Mononuclear cell (primary cell): ENCODE measurements around the gene AATK. TPM values are rescaled to one million over a fixed set of nuclear protein-coding genes. Genes with fewer than 3 reads are reported as not detected.

Experiments
- H3K27me3 ChIP-seq: 2 replicates; pipeline ENCODE4 v1.6.0; 2011; ENCODE audit warnings: low read length, control low read depth; ENCODE audit not compliant: insufficient read depth
- H3K4me1 ChIP-seq: 2 replicates; pipeline ENCODE4 v1.5.1; 2011; ENCODE audit warnings: mild to moderate bottlenecking, low read length, control low read depth; ENCODE audit not compliant: insufficient read depth
- H3K4me3 ChIP-seq: 2 replicates; pipeline ENCODE4 v1.5.1; 2011; ENCODE audit warnings: mild to moderate bottlenecking, low read length, moderate library complexity
- H3K9me3 ChIP-seq: 2 replicates; pipeline ENCODE4 v1.5.1; 2011; ENCODE audit warnings: low read depth, mild to moderate bottlenecking, control low read depth, low read length
- total RNA-seq: library from RNA; depleted of rRNA; stranded (reverse); fragments of >200 nt; gene quantifications from one replicate; pipeline ENCODE4 v1.2.3, GENCODE V29; 2012

Gene AATK
- total RNA-seq, 1 donor: 2.0 TPM

DNA sequence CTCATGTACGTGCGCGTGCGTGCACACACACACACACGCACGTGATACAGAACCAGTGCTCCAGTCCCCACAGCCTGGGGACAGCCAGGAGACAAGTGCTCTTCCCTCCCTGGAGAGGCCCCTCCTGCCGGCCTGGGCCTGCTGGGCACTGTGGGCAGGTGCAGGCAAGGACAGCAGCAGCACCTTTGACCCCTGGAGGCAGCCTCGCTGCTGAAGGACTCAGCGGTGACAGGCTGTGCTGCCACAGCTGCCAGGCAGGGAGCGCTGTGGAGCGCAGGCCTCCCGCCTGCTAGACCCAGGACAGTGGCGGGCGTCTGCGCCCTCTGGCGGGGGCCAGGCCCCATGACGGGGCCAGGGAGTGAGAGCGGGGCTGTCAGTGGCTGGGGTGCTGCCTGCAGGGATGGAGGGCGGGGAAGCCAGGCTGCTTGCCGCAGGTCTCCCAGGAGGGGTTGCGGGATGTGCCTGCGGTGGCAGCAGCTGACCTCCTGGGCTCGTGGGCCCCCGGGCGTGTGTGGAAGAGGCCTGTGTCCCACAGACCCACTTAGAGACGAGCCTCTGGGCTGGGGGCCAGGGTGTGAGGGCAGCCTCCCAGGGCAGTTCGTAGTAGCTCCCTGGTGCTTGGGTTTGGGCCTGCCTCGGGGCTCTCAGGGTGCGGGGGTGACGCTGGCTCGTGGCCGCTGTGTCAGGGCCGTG is 64.3 kb downstream of the AATK start:
- Histone ChIP-seq H3K4me3 (no peak overlapping the region), H3K9me3 (no peaks in the 10 kb centered on the region), H3K4me1 (peaks cover 14% of the 10 kb centered on the region), H3K27me3 (no peaks in the 10 kb centered on the region)

GRCh38 chr17:81100668-81101067 is 65.4 kb downstream of the AATK start:
- no peaks in the 10 kb centered on the region for H3K27me3 ChIP-seq
- no peak overlapping the region for H3K4me3 ChIP-seq
- H3K4me1 ChIP-seq: peaks cover 23% of the 10 kb centered on the region
- H3K9me3 ChIP-seq: no peaks in the 10 kb centered on the region

- Histone ChIP-seq H3K9me3 (no peaks in the 10 kb centered on the region), H3K27me3 (no peaks in the 10 kb centered on the region), H3K4me1 (peaks cover 31% of the 10 kb centered on the region), H3K4me3 (no peak overlapping the region)
Measured at GRCh38 chr17:81099888-81100287, 66.1 kb downstream of the AATK start.

- Histone ChIP-seq H3K9me3 (no peaks in the 10 kb centered on the region), H3K4me1 (peaks cover 35% of the 10 kb centered on the region), H3K4me3 (no peak overlapping the region), H3K27me3 (no peaks in the 10 kb centered on the region)
Measured at GRCh38 chr17:81097943-81098308, 68.1 kb downstream of the AATK start.

- no peak overlapping the region for H3K4me3 ChIP-seq
- H3K4me1 ChIP-seq: peaks cover 35% of the 10 kb centered on the region
- H3K9me3 ChIP-seq: no peaks in the 10 kb centered on the region
- no peaks in the 10 kb centered on the region for H3K27me3 ChIP-seq
Measured at GRCh38 chr17:81097134-81097942, 68.7 kb downstream of the AATK start.

- peaks cover 32% of the 10 kb centered on the region for H3K4me1 ChIP-seq
- no peak overlapping the region for H3K4me3 ChIP-seq
- H3K27me3 ChIP-seq: no peaks in the 10 kb centered on the region
- no peaks in the 10 kb centered on the region for H3K9me3 ChIP-seq
Measured at GRCh38 chr17:81096741-81097133, 69.3 kb downstream of the AATK start.

DNA sequence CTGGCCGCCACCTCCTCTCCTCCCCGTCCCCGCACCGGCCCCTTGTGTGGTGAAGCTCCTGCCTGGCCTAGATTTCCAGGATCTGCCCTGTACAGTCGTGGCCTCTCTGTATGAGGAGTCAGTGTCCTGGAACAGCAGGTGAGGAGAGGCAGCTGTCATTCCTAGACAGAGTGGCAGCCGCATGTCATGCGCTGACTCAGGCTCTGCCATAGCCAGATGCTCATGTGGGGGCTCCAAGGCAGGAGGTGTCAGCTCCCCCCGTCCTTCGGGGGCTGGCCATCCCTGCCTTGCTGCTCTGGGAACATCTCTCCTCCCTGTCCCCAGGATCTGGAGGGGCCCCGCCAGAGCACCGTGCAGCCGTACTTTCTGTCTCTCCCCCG is 70.6 kb downstream of the AATK start:
- no peak overlapping the region for H3K4me3 ChIP-seq
- H3K27me3 ChIP-seq: no peaks in the 10 kb centered on the region
- H3K4me1 ChIP-seq: peaks cover 32% of the 10 kb centered on the region
- H3K9me3 ChIP-seq: no peaks in the 10 kb centered on the region

GRCh38 chr17:81094509-81095382 is 71.3 kb downstream of the AATK start:
- Histone ChIP-seq H3K4me3 (no peak overlapping the region), H3K27me3 (no peaks in the 10 kb centered on the region), H3K9me3 (no peaks in the 10 kb centered on the region), H3K4me1 (peaks cover 38% of the 10 kb centered on the region)

DNA sequence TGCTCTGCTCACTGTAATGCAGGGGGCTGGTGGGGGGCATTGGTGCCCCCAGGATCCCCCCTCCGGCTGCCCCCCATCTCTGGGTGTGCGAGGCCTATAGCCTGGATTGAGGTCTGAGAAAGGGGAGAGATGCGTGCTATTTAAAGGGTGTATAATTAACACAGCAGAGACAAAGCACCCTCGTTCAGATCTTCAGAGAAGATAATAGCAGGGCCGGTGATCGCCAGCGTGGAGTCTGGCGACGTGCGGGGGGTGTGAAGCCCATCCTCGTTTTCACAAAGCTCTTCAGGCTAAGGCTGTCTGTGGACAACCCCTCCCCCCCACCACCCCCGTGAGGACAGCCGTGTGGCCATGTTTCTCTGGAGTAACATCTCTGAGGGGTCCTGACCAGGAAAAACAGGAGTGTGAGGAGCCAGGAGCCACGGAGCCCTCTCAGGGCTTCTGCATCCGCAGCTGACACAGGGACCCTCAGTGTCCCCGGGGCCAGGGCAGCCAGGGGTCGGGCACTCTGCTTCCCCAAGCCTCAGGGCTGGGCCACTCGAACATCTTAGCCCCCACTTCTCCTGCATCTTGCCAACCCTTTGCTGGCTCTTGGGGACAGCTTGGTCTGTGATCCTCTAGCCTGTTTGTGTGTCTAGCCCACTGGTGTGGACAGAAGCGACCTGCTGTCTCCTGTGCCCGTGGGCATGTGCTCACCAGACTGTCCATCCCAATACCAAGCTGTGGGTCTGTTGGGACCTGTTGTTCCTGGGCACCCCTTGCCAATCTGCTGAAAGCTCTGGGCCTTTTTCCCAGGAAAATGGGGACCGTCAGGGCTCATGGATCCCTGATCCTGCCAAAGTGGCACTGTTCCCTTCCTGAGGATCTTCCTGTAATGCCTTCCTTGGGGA is 72.2 kb downstream of the AATK start:
- H3K9me3 ChIP-seq: no peaks in the 10 kb centered on the region
- peaks cover 38% of the 10 kb centered on the region for H3K4me1 ChIP-seq
- no peak overlapping the region for H3K4me3 ChIP-seq
- no peaks in the 10 kb centered on the region for H3K27me3 ChIP-seq

GRCh38 chr17:81092518-81093095 is 73.4 kb downstream of the AATK start:
- H3K27me3 ChIP-seq: no peaks in the 10 kb centered on the region
- H3K9me3 ChIP-seq: no peaks in the 10 kb centered on the region
- H3K4me1 ChIP-seq: peaks cover 35% of the 10 kb centered on the region
- H3K4me3 ChIP-seq: no peak overlapping the region

- Histone ChIP-seq H3K4me1 (peaks cover 32% of the 10 kb centered on the region), H3K9me3 (no peaks in the 10 kb centered on the region), H3K4me3 (no peak overlapping the region), H3K27me3 (no peaks in the 10 kb centered on the region)
Measured at GRCh38 chr17:81091774-81092517, 74.1 kb downstream of the AATK start.

DNA sequence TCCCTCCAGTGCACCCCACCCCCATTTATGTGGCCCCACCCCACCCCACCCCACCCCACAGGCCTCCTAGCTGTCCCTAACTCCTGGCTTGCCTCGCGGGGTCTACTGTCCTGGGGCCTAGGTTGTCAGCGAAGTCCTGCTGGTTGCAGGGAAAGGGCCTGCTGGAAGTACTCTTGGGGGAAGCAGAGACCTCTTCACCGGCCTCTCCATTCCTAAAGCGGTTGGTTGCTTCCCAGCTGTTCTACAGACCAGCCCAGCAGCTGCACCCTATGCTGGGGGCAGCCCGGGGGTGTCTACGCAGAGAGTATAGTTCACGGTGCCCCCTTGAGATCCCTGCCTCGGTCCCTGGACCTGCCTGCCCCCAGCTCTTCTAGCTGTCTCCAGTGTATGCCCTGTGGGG is 74.9 kb downstream of the AATK start:
- Histone ChIP-seq H3K4me3 (no peak overlapping the region), H3K4me1 (peaks cover 26% of the 10 kb centered on the region), H3K27me3 (no peaks in the 10 kb centered on the region), H3K9me3 (no peaks in the 10 kb centered on the region)

DNA sequence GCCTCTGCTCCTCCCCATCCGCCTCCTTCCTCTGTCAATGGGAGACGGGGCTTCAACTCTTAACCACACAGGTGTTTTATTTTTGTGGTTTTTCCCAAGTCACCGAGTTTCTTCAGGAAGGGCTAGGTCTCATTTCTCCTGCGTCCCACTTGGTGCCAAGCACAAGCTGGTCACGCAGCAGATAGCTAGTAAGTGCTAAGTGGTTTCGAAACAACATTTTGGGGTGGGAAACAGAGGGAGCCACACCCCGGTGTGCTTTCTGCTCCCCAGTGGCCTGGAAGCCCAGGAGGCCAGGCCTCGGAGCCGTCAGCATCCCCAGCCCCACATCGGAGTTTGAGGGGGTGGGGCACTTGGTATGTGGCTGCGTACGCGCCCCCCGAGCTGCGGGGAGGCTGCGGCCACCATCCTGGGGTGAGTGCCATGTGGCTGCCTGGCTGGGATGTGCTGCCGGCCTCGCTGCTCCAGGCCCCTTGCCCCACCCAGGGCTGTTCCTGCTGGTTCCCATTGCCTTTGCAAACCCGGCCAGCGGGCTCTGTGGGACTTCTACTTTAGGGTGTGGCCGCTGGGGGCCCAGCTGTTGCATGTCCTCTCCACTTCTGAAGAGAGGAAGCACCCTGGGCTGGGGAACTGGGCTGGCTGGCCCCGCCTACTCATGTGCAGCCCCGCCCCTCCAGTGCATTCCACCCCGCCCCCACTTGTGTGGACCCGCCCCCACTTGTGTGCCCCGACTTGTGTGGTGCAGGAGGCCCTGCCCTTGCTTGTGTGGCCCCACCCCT is 75.5 kb downstream of the AATK start:
- H3K4me3 ChIP-seq: no peak overlapping the region
- H3K4me1 ChIP-seq: peaks cover 20% of the 10 kb centered on the region
- H3K9me3 ChIP-seq: no peaks in the 10 kb centered on the region
- H3K27me3 ChIP-seq: no peaks in the 10 kb centered on the region
